ENCODE measurements around the gene MAPKAP1.
A peak's percentile ranks its signal among the peaks of the same experiment; 100 is the strongest.
"Not testable (repeated sequence)": the region's sequence is repeated elsewhere in the genome, so short reads cannot be mapped to it uniquely, and the experiment has no call there.

The MAPKAP1 gene

DNA sequence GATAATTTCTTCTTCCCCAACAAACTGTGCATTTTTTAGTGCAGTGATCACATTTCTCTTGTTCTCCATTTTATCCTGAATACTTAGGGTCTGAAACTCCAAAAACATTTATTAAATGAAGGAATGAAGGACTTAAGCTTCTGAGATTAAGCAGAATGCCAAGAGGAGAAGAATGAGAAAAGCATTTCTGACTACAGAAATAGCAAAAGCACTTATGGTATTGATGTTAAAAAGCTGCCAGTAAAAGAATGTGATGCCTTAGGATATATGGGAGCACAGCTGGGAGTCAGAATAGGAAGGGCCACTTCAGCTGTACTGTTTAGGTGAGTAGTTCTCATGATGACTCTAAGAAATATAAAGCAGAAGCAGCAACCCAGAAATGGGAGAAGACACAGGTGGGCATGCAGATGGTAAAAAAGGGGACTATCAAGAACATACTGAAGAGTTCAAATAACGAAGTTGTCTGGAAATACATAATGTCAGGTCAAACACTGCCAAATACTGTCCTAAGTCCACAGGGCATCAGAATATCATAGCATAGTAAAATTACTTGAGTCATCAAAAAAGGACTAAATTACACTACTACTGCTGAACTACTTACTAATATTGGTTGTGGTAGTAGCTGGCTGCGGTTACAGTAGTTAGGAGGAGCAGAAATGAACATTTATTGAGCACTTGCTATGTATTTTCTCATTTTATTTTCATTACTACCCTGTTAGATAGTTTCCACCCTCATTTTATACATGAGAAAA, 132.7 kb downstream of the MAPKAP1 start:
- no peak for DNase-seq (ENCODE audit: low read depth)
- no peak overlapping the region for H3K4me3 ChIP-seq (ENCODE audit: low read length)
- TF ChIP-seq, protein P1, sequence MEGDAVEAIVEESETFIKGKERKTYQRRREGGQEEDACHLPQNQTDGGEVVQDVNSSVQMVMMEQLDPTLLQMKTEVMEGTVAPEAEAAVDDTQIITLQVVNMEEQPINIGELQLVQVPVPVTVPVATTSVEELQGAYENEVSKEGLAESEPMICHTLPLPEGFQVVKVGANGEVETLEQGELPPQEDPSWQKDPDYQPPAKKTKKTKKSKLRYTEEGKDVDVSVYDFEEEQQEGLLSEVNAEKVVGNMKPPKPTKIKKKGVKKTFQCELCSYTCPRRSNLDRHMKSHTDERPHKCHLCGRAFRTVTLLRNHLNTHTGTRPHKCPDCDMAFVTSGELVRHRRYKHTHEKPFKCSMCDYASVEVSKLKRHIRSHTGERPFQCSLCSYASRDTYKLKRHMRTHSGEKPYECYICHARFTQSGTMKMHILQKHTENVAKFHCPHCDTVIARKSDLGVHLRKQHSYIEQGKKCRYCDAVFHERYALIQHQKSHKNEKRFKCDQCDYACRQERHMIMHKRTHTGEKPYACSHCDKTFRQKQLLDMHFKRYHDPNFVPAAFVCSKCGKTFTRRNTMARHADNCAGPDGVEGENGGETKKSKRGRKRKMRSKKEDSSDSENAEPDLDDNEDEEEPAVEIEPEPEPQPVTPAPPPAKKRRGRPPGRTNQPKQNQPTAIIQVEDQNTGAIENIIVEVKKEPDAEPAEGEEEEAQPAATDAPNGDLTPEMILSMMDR (IDR thresholded peaks at IDR 0.05; ENCODE audit: insufficient read depth, low read depth, low read length, missing control alignments), result no peak

DNA sequence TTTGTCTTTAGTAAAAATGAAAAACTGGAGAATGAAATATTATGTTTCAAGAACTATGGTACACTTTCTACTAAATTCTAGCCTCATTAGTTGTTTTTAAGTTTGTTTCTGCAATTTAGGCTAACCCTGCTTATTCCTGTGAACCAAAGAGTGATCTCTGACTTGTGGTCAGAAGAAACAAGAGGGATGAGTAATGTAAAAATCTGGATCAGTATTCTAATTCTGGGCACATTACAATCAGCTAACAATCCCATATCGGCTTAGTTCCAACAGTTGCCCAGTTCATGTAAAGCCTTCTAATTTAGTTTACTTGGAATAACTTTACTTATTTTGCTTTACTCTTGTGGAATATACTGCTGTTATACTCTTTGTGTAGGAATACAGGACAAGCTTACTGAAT, 134.5 kb downstream of the MAPKAP1 start:
- H3K4me3 ChIP-seq (ENCODE audit: low read length); DNase-seq (ENCODE audit: low read depth): not testable (repeated sequence)

DNA sequence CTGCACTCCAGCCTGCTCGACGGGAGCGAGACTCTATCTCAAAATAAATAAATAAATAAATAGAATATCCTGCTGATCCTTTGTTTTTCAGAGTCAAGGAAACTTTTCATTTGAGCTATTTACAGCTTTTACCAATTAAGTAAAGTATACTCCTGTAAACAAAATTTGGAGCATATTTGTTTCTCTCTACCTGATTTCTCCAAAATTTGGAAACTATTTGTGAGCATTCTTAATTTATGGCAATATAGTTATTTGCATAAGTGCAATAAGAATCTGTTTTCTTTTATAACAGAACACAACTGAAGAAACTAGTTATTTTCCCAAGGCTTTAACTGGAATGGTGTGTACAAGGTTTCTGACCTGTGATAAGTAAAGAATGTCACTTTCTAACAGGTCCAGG, 135.2 kb downstream of the MAPKAP1 start:
- not testable (repeated sequence) for H3K4me3 ChIP-seq (ENCODE audit: low read length); DNase-seq (ENCODE audit: low read depth)

DNA sequence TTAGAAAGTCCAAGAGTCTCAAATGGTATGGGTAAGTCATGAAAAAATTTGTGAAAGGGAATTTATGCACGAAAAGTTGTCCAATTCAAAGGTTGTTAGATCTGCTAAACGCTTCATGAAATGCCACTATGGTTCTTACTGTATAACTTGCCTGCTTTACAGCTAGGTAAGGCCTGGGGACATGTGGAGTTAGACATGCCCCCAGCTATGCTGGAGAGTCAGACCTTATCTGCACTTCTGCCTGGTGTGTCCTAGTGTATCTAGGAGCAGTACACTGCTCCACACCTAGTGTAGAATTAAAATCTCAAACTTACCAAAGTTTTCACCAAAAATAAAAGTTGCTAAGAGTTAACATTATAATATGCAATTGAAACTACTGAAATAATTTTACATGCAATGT, 136.8 kb downstream of the MAPKAP1 start:
- no peak overlapping the region for H3K4me3 ChIP-seq (ENCODE audit: low read length)
- no peak for DNase-seq (ENCODE audit: low read depth)
- TF ChIP-seq, protein P1 (IDR thresholded peaks at IDR 0.05; ENCODE audit: insufficient read depth, low read depth, low read length, missing control alignments), result no peak

DNA sequence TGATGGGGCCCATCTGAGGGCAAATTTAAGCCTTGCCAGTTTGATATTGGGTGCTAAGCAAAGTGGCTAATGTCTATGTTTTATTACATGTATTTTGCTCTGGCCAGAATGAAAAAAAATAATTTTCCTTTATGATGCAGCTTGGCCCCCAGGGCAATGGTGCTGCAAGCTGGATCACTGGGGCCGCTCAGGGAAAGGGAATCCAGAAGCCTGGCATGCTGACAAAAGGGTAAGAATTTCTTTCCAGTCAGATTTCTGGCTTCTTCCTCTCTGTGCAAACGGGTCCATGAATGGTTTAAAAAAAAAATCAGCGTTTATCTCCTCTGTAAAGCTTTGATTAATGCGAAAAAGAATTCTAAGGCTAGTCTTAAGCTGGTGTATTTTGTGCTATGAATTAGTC, 138.4 kb downstream of the MAPKAP1 start:
- TF ChIP-seq, protein P1 (IDR thresholded peaks at IDR 0.05; ENCODE audit: insufficient read depth, low read depth, low read length, missing control alignments), result no peak
- peak; percentile 43 for DNase-seq (ENCODE audit: low read depth)
- H3K4me3 ChIP-seq (ENCODE audit: low read length), result no peak overlapping the region

DNA sequence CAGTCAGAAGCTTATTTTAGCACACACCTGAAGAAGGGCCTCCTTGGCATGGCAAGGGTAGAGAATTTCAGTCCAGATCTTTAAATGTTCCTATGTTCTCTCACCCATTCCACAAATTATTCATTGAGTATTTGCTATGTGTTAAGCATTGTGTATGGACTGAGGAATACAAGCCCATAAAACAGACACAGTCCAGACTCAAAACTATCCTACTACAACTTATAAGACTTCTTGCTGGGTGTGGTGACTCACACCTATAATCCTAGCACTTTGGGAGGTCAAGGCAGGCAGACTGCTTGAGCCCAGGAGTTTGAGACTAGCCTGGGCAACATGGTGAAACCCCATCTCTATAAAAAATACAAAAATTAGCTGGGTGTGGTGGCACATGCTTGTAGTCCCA, 141.0 kb downstream of the MAPKAP1 start:
- DNase-seq (ENCODE audit: low read depth); H3K4me3 ChIP-seq (ENCODE audit: low read length): not testable (repeated sequence)

DNA sequence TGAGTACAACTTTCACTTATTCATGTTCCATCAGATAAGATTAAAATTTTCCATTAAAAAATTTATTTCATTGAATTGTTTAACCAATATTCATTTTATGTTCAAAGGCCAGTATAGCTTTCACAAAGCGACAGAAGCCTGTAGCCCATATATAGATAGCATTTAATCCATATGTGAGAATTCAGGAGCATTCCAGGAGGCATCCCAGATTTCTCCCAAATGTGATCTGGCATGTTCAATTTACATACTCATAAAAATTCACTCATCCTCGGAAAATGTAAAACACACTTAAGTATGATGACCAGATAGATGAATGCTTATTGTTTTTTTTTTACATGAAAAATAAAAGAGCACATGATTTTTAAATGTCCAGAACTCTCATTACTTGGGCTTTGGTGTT, 141.9 kb downstream of the MAPKAP1 start:
- no peak overlapping the region for H3K4me3 ChIP-seq (ENCODE audit: low read length)
- TF ChIP-seq, protein P1 (IDR thresholded peaks at IDR 0.05; ENCODE audit: insufficient read depth, low read depth, low read length, missing control alignments), result no peak
- no peak for DNase-seq (ENCODE audit: low read depth)

DNA sequence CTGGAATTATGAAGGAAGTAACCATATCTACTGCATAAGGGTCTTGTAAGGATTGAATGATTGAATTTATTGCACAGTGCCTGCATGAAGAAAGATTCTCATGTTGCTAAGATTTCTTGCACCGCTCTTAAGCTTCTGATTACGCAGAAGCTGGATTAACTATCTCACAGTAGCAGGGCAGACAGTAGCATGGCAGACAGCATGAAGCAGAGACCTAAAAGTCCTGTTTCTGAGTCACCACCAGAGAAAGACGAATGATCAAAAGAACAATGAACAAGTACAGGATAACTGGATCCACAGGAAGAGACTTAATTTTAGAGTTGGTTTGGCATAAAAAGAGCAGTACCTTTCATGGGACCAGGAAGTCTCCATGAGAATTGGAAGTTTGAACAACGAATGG, 142.4 kb downstream of the MAPKAP1 start:
- TF ChIP-seq, protein P1 (IDR thresholded peaks at IDR 0.05; ENCODE audit: insufficient read depth, low read depth, low read length, missing control alignments), result no peak
- peak; percentile 51 for DNase-seq (ENCODE audit: low read depth)
- no peak overlapping the region for H3K4me3 ChIP-seq (ENCODE audit: low read length)
